SK-N-SH (cell line): ENCODE measurements around the gene TMEM184A.

Experiments used
- GABPA ChIP-seq: IDR thresholded peaks from 2 replicates; pipeline ENCODE4 v1.4.0; 2012; ENCODE audit warnings: low read depth, mild to moderate bottlenecking
- MXI1 ChIP-seq: IDR thresholded peaks from 2 replicates; pipeline ENCODE4 v1.6.1; 2012; ENCODE audit warnings: mild to moderate bottlenecking, low read depth, low read length, improper control_type of control experiment
- PBX3 ChIP-seq: IDR thresholded peaks from 2 replicates; pipeline ENCODE4; 2012
- RAD21 ChIP-seq: IDR thresholded peaks from 2 replicates; pipeline ENCODE4 v1.6.1; 2012; ENCODE audit warnings: mild to moderate bottlenecking, low read length
- RCOR1 ChIP-seq: fragments of 150-350 bp; IDR thresholded peaks from 2 replicates; pipeline ENCODE4 v1.6.1; 2017; ENCODE audit warnings: antibody characterized with exemption, low read length
- TF ChIP-seq, protein P1 (sequence below): fragments of 200-600 bp; sonication (generic); IDR thresholded peaks from 2 replicates; pipeline ENCODE4 v1.6.1; 2017; ENCODE audit warnings: antibody characterized with exemption, mild to moderate bottlenecking, moderate library complexity
- TF ChIP-seq, protein P2 (sequence below): IDR thresholded peaks from 2 replicates; pipeline ENCODE4 v1.6.1; 2012; ENCODE audit warnings: mild to moderate bottlenecking, low read depth, low read length, moderate library complexity

DNA sequence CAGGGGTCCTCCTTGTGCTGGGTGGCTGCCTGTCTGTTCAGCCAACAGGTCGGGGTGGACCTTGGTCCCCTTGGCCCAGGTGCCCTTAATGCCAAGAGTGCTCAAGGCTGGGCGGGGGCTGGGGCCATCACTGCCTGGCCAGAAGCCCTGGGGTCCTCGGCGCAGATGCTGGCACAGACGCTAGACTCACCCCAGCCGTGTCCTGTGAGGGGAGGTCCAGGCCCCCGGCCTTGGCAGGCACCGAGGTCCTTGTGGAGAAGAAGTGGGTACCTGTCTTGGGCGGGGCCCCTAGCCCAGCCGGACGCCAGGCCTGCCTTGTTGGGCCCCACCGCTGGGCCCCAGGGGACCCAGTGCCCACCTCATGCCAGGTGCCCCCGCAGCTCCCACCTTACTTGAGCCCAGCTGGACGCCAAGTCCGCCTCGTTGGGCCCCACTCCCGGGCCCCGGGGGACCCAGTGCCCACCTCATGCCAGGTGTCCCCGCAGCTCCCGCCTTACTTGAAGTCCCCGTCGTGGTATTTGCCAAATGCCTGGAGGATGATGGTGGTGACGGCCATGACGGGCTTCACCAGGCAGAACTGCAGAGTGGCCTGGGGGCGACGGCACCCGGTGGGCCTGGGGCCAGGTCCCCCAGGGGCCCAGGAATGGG lies 6.5 kb downstream of the TMEM184A start:
- TF ChIP-seq MXI1 (no peak), PBX3 (no peak), RCOR1 (no peak), RAD21 (no peak), GABPA (no peak)
- TF ChIP-seq, protein P1, sequence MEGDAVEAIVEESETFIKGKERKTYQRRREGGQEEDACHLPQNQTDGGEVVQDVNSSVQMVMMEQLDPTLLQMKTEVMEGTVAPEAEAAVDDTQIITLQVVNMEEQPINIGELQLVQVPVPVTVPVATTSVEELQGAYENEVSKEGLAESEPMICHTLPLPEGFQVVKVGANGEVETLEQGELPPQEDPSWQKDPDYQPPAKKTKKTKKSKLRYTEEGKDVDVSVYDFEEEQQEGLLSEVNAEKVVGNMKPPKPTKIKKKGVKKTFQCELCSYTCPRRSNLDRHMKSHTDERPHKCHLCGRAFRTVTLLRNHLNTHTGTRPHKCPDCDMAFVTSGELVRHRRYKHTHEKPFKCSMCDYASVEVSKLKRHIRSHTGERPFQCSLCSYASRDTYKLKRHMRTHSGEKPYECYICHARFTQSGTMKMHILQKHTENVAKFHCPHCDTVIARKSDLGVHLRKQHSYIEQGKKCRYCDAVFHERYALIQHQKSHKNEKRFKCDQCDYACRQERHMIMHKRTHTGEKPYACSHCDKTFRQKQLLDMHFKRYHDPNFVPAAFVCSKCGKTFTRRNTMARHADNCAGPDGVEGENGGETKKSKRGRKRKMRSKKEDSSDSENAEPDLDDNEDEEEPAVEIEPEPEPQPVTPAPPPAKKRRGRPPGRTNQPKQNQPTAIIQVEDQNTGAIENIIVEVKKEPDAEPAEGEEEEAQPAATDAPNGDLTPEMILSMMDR: no peak
- TF ChIP-seq, protein P2, sequence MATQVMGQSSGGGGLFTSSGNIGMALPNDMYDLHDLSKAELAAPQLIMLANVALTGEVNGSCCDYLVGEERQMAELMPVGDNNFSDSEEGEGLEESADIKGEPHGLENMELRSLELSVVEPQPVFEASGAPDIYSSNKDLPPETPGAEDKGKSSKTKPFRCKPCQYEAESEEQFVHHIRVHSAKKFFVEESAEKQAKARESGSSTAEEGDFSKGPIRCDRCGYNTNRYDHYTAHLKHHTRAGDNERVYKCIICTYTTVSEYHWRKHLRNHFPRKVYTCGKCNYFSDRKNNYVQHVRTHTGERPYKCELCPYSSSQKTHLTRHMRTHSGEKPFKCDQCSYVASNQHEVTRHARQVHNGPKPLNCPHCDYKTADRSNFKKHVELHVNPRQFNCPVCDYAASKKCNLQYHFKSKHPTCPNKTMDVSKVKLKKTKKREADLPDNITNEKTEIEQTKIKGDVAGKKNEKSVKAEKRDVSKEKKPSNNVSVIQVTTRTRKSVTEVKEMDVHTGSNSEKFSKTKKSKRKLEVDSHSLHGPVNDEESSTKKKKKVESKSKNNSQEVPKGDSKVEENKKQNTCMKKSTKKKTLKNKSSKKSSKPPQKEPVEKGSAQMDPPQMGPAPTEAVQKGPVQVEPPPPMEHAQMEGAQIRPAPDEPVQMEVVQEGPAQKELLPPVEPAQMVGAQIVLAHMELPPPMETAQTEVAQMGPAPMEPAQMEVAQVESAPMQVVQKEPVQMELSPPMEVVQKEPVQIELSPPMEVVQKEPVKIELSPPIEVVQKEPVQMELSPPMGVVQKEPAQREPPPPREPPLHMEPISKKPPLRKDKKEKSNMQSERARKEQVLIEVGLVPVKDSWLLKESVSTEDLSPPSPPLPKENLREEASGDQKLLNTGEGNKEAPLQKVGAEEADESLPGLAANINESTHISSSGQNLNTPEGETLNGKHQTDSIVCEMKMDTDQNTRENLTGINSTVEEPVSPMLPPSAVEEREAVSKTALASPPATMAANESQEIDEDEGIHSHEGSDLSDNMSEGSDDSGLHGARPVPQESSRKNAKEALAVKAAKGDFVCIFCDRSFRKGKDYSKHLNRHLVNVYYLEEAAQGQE: no peak
